GM18519 (cell line): ENCODE results near the gene DTNA.
A peak's percentile ranks its signal among the peaks of the same experiment; 100 is the strongest.

Experiments used
- ATAC-seq: cut with Tn5 transposase; IDR thresholded peaks from one replicate; pipeline ENCODE4 v1.9.1; 2021; ENCODE audit warnings: mild to moderate bottlenecking, moderate library complexity; ENCODE audit not compliant: unreplicated experiment, low FRiP score

Gene DTNA

DNA sequence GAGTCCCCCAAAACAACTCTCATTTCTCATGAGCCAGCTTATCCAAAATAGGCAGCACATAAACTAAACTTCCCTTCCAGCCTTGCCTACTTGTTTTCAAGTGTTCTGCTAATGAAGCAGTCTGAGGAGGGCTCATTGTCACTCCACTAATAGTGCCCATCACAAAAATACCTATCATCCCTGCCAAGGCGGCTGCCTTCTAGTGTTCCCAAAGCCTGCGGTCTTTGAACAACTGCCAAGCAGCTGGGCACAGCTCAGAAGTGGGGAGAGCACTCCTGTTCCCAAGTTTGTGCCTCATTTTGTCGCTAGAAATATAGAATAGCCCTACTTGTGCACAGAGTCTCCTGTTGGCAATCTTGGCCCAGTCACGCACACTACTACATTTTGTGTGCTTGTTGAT lies 50.3 kb downstream of the DTNA start:
- ATAC-seq: no peak

DNA sequence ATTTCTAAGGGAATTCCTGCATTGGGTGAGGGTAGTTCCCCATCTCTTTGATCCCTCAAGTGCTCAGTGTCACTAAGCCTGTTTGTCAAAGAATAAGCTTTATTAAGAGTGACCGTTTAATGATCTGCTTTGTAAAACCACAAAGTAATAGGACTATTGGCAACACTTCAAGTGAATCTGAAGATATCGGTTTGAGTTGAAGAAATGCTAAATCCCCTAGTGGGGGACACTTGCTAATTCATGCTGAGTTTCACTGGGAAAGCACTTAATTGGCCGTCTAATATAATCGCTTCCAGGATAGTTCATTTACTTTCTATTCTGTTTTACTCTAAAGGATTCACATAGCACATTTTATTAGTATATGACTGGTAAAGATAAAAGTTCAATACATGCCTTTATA lies 54.4 kb downstream of the DTNA start:
- ATAC-seq: no peak

GRCh38 chr18:34767601-34768027 lies 57.5 kb downstream of the DTNA start:
- no peak for ATAC-seq

GRCh38 chr18:34771958-34772357 lies 61.9 kb downstream of the DTNA start:
- no peak for ATAC-seq

DNA sequence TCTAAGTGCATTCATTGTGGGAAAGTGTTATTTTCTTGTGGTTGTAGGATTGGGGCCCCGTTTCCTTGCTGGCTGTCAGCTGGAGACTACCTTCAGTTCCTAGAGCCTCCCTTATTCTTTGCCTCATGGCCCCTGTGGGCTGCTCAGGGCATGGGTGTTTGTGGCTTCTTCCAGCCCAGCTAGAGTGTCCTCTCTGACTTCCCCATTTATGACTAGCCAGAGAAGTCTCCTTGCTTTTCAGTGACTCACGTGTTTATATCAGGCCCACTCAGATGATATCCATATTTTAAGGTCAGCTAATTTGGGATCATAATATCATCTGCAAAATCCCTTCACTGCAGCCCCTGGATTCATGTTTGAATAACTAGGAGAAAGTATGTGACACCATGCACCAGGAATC lies 62.8 kb downstream of the DTNA start:
- no peak for ATAC-seq

DNA sequence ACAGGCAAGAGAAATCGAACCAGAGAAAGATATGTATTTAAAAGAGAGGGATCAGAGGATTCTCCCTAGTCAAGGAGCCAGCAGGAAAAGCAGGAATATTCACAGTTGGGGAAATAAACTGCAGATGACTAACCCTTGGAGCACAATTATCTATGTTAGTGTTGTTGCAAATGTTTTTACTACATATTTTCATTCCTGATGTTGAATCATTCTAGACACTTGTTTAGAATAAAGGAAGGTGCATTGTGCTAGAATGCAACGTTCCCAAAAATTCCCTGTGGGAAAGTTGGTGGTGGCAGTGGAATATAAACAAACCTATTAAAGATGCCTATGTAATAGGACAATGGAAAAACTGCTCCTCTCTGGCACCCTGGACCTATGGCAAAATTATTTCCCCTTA lies 63.3 kb downstream of the DTNA start:
- no peak for ATAC-seq

- ATAC-seq: no peak
Measured at GRCh38 chr18:34773961-34774766, 64.1 kb downstream of the DTNA start.

DNA sequence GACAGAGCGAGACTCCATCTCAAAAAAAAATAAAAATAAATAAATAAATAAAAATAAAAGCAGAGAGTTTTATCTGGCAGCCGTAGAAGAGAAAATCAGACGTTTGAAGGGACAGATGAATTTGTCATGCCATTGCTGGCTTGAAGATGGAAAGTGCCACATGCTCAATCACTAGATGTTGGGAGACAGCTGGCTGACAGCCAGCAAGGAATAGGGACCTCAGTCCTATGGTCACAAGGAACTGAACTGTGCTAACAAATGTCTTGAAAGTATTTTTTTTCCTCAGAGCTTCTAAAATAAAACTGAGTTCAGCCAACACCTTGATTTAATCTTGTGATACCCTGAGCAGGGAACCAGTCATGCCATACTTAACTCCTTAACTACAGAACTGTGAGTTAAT lies 65.4 kb downstream of the DTNA start:
- ATAC-seq: no peak

- no peak for ATAC-seq
Measured at GRCh38 chr18:34779112-34779511, 69.0 kb downstream of the DTNA start.

DNA sequence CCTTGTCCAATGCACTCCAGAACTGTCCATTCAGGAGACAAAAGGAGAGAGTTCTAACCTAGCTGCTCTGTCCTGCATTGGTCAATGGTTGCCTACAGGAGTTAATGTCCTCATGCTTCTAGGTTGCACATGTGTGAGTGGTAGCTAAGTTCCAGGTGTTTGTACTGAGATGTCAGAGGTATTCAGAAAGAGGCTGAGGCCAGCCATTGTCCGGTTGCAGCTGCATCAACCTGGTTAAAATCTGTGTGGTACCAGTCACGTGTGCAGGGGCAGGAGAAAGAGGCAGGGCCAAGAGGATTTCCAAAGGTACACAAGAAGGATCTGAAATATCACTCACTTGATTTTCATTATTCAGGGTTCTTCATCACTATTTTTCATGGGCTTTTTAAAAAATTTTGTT lies 70.8 kb downstream of the DTNA start:
- no peak for ATAC-seq

DNA sequence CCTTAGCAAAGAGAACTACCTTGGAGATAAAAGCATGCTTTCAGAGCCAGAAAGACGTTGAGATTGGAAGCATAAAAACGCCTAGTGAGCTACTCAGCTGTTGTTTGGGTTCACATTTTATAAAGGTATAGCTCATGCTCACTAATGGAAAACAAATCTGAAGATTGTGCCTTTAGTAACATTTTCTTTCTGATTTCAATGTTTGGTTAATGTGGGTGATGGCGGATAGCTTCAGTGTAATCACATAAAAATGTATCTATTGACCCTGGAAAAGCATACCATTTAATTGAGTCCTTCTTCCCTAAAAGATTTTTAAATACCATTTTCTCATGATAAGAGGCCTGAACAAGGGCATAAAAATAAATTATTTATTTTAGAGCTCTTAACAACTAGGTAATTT lies 73.4 kb downstream of the DTNA start:
- no peak for ATAC-seq

- no peak for ATAC-seq
Measured at GRCh38 chr18:34786162-34786741, 76.2 kb downstream of the DTNA start.

GRCh38 chr18:34787931-34788532 lies 77.9 kb downstream of the DTNA start:
- ATAC-seq: peak; percentile 83

DNA sequence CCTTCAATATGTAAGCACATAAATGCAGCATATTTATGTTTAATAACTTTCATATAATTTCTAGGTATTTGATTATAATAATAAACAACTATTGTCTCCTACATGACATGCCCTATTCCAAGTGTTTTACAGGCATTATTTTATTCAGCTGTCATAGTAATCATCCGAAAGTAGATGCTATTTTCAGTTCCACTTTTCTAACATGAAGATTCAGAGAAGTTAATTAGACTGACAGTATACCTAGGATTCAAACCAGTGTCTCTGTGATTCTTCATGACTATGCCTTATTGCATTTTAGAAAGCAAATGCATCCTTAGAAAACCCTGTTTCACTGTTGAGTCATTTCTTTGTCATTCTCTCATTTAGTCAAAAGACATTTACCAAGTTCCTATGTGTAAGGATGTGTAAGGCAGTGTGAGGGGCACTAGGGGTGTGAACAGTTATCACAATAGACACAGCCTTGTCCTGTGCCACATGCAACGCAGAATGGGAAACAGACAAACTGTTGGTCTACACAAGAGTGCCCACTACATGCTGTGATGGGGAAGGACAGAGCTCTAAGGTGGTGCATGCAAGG lies 79.8 kb downstream of the DTNA start:
- ATAC-seq: no peak

DNA sequence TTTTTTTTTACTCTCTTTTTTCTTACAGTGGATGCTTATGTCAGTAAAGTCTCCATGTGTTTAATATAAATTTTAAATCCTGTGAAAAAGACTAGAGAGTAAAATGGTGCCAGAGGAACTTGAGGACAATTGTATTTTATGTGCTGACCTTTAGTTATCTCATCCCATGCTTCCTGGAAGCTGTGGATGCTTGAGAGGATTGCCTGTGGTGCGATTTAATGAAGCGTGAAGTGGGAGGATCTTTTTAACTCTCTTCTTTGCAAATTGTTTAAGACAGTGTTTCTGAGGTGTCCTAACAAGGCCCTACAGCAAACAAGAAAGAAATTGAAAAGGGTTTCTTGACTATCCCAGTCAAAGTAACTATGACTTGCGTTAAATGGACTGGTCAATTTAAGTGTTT lies 84.2 kb downstream of the DTNA start:
- ATAC-seq: no peak

GRCh38 chr18:34795070-34795732 lies 85.1 kb downstream of the DTNA start:
- no peak for ATAC-seq

DNA sequence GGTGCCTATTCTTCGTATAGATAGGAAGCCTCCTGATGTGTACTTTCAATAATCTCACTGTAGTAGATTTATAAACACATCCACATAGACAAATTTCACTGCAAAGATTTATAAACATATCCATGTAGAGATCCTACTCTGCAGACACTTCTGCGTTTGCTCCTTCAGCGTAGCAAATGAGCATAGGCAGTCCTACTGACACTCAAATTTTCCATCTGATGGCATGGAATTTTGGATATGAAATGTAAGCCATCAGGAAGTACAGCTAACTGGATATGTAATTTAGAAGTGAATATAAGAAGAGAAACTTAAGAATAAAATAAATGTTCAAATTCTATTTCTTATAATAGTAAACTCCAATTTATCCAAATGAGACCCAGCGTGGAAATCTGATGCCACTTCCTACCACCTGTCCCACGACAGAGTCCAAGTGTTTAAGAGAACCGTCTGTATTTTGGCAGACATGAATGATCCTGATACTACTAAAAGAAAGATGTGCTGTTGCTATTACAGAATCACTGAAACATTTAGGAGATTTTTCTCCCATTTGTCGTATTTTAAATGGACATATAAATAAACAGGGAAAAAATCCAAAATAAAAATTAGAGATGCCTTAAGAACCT lies 86.0 kb downstream of the DTNA start:
- ATAC-seq: no peak

- no peak for ATAC-seq
Measured at GRCh38 chr18:34799291-34799690, 89.2 kb downstream of the DTNA start.

GRCh38 chr18:34800381-34800780 lies 90.3 kb downstream of the DTNA start:
- ATAC-seq: no peak

DNA sequence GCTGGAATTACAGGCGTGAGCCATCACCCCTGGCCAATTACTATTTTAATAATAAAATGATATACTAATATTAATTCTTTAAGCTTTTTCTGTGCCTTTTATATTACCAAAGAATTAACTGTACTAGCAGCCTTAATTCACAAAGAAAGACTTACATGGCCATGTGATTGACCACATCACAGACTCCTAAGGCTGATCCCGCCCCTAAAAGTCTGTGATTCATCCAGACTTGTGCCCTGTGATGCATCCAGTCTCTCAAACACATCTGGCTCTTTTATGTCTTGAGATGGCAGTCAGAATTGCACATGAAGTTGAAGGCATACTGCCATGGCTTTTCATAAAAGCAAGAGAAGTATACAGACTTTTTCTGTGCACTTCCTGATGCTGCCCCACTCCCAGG lies 91.7 kb downstream of the DTNA start:
- no peak for ATAC-seq

- ATAC-seq: no peak
Measured at GRCh38 chr18:34802959-34803358, 92.9 kb downstream of the DTNA start.
